Amniotic stem cell (primary cell): ENCODE measurements around the gene TARS3.
"Not testable (repeated sequence)": the region's sequence is repeated elsewhere in the genome, so short reads cannot be mapped to it uniquely, and the experiment has no call there.

Experiments
- DNase-seq: peaks from one replicate; lab custom pipeline; 2025; lab: John Stamatoyannopoulos, UW

The TARS3 gene

DNA sequence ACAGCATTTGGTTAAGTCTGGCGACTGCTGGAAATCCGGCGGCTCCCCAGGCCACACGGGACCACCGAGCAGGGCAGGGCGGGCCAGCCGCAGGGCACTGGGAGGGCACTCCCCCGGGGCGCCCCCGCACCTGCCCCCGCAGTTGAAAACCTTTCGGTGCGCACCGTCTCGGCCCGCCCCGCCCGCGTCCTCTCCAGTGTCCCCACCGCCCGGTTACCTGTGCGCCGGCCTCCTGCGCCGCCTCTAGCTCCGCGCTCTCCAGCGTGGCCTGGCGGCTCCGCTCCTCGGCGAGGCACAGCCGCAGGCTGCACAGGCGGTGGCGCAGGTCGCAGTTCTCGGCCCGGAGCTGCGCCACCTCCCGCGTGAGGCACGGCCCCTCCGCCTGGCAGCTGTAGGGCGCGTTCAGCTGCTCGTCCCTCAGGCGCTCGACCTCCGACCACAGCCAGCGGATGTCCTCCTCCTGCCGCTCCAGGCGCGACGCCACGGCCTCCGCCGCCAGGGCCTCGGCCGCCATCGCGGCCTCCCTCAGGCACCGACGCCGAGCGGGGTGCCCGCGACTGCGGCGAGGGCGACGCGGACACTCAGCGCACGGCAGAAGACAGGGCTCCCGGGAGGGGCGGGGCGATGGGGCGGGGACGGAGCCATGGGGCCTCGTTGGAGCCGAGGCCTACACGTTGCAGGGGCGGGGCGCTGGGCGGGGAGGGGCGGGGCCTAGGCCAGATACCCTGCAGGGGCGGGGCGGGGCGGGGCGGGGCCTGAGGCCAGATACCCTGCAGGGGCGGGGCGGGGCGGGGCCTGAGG, at the start of gene TARS3:
Gene TARS3 (minus strand): TSS at position 600 of the 801 bp plus-strand sequence. CDS start 86 bp downstream, at position 514.
- peak; percentile 65 for DNase-seq

DNA sequence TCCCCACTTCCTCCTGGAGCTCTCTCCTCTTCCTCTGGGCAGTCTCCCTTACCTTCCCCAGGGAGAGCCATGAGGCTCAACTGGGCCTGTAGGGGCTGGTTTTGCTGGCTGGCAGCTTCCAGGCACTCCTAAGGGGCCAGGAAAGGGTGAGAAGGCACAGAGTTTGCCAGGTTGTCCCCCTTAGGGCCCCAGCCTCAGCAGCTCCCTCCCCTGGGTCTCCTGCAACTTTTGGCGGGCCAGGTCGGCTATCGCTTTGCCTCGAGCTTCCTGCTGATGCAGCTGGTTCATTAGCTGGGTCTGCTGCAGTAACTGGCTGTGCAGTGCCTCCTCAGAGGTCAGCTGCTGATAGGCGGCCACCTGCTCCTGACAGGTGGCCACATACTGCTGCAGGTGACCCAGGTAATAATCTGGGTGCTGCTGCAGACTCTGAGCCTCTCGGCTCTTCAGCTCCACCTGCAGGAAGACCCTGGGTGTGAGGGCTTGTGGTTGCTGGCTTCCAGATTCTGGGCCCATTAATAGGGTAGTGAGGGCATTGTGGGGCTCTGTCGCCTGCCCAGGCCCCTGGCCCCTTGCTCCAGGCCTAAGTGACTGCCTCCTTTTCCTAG, 49.3 kb upstream of the TARS3 start:
- DNase-seq, result no peak

DNA sequence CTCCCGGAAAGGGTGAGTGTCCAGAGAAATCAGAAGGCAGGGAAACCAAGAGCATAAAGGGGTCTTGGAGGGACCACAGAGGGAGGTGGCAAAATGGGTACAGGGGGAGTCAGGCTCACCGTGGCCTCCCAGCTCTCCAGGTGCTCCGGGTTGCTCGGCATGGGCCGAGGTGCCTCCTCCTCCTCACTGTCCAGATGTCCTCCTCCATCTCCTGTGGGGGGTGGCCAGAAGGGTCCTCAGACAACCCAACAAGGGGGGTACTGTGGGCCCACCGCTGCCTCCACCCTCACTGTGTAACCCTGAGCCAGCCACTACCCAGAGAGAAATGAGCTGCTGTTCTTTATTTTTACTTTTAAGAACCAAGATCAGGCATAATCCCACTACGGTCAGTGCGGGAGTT, 48.6 kb upstream of the TARS3 start:
- no peak for DNase-seq

DNA sequence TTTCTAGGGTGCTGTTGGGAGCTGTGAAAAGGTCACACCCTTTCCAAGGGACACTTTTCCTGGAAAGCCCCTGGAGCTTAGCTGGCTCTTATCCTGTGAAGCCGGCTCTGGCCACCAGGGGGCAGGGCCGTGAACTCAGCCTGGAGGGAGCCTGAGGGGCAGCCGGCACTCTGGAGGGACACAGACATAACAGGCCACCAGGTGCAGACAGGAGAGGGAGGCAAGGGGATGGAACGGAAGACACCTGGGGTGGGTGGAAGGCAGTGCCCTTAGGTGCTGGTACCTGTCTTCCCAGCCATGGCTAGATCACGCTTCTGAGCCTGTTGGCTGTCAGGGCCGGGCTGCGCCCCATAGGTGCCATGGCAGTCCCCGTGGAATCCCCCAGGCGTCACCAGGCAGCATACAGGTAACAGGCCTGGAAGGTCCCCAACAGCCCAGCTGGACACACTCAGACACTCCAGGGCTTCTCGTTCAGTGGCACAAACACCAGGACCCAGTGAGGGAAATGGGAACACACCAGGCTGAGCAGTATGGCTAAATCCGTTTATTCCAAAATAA, 42.9 kb upstream of the TARS3 start:
- DNase-seq, result not testable (repeated sequence)

DNA sequence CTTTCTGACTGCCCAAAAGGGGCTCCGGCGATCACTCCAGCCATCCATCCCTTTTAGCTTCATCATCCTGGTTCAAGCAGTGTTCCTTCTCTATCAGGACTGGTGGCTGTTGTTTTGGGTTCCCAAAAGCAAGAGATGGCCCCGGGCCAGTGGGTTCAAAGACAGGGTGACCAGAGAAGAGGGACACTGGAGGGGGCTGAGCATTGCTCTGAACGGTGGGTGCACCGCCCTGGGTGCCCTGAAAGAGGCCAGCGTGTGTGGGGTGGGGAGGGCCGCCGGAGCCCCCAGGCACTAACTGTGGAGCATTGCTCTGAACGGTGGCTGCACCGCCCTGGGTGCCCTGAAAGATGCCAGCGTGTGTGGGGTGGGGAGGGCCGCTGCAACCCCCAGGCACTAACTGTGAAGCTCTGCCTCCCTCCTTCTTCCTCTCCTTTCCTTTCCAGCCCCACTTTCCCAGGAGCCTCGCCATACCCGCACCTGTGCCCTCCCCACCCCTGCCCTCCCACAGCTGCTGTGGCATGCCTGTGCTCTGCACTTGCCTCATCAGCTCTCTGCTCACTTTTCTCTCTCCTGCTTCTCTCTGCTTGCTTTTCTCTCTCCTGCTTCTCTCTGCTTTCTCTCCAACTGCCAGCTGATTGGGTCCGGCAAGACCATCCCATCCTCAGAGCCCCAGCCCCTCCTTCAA, 41.6 kb upstream of the TARS3 start:
- no peak for DNase-seq

DNA sequence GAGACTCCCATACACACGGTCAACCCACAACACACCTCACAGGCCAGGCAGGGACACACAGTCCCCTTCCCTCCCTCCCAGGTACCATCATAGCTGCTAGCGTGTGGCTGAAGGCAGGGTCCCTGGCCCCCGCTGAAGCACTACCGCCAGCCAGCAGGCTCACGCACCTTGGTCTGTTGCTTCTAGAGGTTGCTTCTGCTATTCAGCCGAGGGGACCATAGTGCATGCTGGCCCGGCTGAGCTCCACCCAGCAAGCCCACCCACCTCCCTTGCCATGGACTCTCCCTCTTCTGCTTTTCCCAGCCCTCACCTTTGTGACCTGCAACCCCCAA, 41.0 kb upstream of the TARS3 start:
- not testable (repeated sequence) for DNase-seq

DNA sequence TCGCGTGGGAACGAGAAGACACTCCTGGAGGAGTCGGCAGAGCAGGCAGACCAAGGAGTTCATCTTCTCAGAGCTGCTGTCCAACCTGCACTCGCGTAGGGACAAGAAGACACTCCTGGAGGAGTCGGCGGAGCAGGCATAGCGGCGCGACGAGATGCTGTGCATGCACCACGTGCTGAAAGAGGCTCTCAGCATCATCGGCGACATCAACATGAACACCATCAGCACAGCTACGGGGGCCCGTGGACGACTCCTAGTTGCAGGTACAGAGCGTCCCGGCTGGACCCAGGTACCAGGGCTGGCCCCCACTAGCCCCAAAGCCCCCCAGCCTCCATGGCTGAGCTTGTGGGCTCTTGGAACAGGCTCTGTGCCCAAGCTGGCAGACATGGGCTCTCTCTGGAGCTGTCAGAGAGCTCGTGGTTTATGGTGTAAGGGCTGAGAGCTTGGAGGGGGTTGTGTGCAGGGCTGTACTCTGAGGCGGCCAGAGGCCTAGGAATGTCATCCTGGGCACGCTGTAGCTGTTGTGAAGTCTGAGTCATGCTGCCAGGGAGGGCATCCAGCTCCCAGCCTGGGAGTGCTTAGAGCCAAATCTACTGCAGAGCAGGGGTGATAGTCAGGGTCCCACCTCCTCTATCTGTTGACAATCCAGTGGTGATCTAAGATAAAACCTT, 40.5 kb upstream of the TARS3 start:
- not testable (repeated sequence) for DNase-seq

DNA sequence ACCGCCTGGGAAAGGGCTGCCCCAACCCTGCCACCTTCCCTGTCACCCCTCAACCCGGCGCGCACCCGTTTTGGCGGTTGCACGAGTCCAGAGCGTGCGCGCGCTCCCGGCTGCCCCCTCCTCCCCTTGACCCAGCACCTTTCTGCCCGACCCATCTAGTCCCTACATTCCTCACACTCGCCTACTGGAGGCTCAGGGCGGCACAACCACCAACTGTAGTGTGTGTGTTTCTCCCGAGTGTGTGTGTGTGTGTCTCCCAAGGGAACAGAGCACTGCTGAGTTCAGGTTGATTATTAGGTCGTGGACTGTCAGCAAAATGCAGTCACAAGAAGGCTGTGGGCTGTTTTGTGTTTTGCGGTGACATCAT, 22.4 kb upstream of the TARS3 start:
- not testable (repeated sequence) for DNase-seq

DNA sequence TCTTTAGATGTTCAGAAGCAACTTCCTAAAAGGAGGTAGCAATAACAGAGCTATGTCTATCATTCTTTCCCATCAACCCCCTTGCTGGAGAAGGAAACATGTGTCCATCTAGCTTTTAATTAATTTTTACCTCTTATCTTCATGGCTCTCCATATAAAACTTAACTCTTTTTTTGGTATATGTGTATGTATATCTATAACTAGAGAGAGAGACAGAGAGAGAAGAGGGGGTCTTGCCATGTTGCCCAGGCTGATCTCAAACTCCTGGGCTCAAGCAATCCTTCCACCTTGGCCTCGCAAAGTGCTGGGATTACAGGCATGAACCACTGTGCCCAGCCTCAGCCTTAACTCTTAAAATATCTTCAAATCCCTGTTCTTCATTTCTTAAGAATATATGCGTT, 10.6 kb upstream of the TARS3 start:
- not testable (repeated sequence) for DNase-seq

DNA sequence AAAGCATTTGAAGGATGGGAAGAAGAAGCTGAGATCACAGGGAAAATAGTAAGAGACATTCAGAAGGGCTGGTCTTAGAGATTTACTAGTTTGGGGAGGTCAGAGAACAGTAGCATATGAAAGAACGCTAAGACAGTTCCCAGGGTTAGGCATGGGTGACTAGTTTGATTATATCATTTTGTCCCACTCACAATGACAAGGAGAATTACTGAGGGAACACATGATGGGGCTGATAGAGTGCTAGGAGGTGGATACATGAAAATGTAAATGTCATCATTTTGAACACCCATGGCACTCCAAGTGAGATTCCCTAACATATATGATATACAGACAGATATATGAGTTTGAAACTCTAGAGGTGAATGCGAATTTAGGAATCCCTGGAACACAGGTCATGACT, 9.3 kb upstream of the TARS3 start:
- DNase-seq, result no peak

DNA sequence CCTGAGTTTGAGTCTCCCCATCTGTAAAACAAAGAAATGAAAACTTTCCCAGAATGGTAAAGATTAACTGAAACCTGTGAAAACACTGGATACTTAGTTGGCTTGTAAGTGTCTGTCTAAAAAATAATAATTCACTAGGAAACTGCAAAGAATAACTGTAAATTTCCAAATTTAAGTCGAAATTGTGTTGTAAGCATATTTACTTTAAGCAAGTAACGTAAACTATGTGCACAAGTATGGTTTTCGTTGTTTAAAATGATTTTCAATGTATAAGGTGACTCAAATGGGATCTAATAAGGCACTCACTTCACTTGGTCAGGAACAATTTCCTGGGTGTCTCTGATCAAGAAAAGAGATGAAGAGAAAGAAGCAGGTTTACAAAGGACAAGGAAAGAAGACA, 8.5 kb upstream of the TARS3 start:
- DNase-seq, result no peak

DNA sequence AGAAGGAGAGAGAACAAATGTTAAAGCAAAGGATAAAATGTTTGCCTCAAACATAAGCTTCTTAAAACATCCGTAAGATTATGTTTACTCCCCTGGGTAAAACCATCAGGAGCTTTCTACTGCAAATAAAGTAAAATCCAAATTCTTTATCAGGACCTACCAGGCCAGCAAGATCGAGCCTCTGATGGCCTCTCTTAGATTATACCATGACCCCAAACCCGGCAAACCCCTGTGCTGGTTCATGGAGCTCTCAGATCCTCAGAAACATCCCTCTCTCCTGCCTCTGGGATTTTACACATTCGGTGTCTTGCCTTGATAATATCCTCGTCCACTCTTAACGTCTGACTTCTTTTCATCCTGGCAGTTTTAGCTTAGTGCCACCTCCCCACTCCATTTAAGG, 7.5 kb upstream of the TARS3 start:
- no peak for DNase-seq

DNA sequence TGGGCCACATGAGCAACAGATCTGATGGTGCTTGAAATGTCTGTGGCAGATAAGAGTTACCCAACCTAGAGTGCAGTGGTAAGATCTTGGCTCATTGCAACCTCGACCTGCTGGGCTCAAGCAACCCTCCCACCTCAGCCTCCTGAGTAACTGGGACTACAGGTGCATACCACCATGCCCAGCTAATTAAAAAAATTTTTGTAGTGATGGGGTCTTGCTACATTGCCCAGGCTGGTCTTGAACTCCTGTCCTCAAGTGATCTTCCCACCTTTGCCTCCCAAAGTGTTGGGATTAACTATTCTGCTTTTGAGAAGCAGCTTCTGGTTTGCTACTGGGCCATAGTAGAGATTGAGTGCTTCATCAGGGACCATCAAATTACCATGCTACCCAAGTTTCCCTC, 2.9 kb upstream of the TARS3 start:
- DNase-seq, result no peak

DNA sequence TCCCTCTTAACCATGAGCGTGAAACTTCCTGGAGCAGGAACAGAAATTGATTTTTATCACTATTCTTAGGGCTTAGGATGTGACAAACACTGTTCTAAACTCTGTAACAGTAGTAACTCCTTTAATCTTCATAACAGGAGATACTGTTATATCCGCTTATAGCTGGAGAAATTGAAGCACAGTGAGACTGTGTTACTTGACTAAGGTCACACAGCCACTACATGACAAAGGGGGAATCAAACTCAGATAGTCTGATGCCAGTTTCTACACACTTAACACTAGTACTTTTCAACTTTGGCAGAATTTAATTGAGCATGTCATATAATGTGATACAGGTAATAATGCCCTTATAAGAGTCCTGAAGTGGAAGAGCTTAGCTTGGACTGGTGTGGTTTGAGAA, 800 bp upstream of the TARS3 start:
- no peak for DNase-seq

DNA sequence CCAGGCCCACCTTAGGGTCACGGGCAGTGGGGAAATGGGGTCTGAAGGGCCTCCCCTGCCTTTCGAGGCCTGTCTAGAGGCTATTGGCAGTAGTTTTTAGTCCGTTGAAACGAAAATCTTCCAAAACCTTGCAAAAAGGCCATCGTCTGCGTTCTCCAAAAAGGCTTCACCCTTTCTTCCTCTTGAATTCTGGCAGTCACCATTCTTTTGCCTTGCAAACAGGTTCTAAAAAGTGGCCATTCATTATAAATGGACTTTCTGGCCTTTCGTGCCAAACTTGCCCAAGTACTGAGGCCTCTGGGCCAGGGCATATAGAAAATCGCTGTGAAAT, 367 bp upstream of the TARS3 start:
- no peak for DNase-seq

DNA sequence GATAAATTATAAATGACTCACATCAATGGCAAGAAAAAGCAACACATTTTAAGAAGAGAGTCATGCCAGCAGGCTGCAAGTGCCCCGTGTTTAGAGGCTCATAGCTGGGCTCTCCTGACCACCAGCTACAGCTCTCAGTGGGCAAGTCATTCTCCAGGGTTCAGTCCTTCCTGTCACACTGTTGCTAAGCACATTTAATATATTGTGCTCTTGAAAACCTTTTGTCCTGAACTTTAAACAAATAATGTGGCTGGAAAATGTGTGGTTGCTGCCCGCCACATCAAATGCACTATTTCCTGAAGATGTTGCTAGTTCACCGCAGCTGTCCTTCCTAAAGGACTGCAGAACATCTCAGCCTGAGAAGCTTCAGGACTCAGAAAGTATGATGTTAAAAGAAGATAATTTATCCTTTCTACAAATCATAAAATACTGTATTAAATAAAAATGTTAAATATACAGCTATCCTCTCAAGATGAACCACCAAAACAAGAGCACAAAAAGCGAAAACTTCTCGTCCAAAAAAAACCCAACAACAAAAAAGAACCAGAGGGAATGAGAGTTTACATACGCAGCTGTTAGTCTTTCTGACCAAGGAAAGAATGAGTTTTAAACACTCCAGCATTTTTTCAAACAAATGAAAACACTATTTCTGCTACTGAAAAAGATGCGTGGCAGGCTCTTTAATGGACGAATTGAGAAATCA, 951 bp downstream of the TARS3 start:
- DNase-seq, result no peak

DNA sequence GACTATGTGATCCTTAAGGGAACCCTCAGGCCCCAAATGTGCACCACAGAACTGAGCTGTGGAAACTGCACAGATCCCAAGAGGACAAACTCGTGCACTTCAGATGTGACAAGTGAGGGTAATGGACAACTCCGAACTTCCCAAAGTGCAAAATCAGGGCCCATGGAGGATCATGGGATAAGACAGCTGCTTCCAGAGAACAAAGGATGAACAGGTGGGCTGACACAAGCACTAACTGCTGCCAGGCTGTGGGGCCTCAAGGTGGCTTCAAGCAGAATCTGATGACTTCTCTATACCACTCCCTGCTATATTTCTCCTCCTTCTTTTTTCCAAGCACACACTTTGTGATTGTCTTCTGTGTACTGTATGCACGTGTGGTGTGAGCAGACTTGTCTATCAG, 5.4 kb downstream of the TARS3 start:
- no peak for DNase-seq

DNA sequence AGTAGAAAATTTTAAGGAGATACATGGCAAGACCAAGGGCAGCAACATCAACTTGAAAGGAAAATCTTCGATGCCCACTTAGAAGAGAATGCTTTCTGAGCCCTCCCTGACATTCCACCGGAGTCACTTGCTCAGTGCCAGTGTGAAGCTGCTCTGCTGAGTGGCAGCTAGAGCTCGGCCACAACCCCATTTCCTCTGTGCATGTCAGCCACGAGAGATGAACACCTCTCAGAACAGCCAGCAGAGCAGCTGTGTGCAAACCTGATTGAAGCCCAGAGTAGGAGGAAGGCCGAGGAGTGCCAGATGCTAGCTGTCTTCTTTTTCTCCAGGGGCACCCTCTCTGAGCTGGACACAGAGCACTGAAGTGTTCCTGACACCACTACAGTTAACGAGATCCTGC, 12.2 kb downstream of the TARS3 start:
- no peak for DNase-seq

DNA sequence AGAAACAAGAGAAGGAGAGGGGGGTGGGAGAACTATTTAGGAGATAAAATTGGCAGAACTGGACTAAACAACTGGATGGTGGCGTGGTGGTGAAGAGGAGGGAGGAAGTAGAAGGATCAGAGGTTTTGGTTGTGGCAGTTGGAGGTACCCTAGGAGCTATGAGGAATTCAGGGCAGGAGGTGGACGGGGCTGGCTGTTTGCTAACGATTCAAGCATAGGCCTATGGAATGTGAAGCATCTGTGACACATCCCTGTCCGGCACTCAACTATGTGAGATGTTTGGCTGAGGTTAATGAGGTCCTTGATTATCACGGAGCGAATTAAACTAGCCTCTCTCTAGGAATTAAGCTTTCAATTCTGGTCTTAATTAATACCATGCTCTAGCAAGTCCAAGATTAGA, 13.5 kb downstream of the TARS3 start:
- DNase-seq, result no peak

DNA sequence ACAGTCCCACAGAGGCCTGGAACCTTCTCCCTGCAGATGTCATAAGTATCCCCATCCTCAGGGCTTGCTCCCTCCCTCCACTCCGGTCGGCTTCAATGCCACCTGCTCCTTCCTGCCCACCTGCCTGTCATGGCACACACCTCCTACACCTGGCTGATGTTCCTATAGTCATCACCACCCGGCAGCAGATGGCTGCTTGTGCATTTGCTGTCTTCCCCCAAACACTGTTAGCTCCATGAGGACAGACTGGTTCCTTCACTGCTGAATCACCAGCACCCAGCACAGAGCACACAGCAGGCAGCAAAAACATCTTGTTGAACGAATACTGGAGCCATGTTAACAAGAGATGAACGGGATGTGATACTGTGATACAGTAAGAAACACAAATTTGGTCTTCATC, 14.8 kb downstream of the TARS3 start:
- no peak for DNase-seq

DNA sequence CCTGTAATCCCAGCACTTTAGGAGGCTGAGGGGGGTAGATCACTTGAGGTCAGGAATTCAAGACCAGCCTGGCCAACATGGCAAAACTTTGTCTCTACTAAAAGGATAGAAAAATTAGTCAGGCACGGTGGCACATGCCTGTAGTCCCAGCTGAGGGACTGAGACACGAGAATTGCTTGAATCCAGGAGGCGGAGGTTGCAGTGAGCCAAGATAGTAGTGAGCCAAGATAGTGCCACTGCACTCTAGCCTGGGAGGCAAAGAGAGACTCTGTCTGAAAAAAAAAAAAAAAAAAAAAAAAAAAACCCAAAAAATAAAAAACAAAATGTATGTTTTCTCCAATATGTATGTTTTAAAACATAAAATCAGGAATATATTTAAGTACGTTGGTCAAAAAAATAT, 16.3 kb downstream of the TARS3 start:
- no peak for DNase-seq

DNA sequence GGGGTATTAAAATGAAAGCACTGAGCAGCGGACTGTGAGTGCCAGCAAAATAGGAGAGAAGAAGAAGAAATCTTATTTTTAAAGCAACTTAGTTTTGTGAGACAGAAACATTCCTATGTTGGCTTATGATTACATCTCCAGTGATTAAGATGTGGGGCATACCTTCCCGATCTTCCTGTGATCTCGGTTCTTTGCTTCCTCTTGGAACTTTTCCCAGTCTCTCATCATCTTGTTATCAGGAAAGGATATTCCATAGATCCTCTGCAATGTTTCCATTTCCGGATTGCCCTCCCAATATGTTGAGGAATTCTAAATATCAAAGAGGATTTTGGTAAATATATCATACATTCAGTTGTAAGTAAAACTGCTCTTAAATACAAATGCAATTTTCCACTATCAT, 22.2 kb downstream of the TARS3 start:
- DNase-seq, result no peak
